GM21576 (cell line): ENCODE data around the gene RSPH10B.
A peak's percentile ranks its signal among the peaks of the same experiment; 100 is the strongest.
"Not testable (repeated sequence)": the region's sequence is repeated elsewhere in the genome, so short reads cannot be mapped to it uniquely, and the experiment has no call there.

Experiments
- ATAC-seq: cut with Tn5 transposase; IDR thresholded peaks from one replicate; pipeline ENCODE4 v1.9.1; 2021; ENCODE audit warnings: mild to moderate bottlenecking, moderate library complexity; ENCODE audit not compliant: unreplicated experiment

The RSPH10B gene

DNA sequence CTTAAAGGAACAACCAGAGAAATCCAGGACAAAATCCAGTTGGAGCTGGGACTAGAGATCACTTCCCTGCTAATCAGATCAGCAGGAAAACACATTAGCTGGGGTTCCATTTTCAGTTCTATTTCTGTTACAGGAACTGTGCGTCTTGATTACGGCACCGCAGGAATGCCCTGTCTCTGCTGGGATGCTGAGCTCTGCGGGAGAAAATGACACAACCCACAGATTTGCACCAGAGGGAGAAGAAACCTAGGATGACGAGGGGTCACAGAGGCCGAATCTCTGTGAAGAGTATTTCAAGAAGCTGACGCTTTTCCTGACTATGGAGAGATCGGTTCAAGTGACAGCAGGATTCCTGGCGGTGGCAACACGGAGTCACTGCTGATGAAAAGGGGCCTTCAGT is 40.2 kb downstream of the RSPH10B start:
- not testable (repeated sequence) for ATAC-seq

DNA sequence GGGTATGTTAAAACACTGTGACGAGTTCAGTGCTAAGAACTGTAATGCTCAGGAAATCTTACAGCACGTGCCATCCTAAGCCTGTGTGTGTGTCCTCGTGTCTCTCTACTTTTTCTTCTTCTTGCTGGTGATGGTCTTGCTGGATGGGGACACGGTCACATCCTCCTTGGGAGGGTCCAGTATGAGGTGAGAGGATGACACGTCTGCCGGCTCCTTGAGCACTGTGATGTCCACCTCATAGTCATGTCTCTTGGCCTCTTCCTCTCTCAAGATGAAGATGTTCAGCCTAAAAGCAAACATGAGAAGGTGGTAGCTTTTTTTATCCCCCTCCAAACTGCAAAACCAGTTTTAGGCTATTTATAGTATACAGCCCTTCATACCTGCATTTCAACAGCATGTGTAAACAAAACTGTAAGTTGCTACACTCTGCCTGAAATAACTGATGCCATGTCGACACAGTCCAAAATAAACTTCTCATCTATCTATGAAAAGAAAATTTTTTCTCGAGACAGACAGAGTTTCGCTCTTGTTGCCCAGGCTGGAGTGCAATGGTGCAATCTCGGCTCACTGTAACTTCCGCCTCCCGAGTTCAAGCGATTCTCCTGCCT is 44.1 kb downstream of the RSPH10B start:
- not testable (repeated sequence) for ATAC-seq

GRCh38 chr7:5924630-5925029 is 45.9 kb downstream of the RSPH10B start:
- not testable (repeated sequence) for ATAC-seq

GRCh38 chr7:5924180-5924579 is 46.3 kb downstream of the RSPH10B start:
- ATAC-seq, result not testable (repeated sequence)

- ATAC-seq, result not testable (repeated sequence)
These were observed 54.0 kb downstream of the RSPH10B start for GRCh38 chr7:5916529-5916928.

DNA sequence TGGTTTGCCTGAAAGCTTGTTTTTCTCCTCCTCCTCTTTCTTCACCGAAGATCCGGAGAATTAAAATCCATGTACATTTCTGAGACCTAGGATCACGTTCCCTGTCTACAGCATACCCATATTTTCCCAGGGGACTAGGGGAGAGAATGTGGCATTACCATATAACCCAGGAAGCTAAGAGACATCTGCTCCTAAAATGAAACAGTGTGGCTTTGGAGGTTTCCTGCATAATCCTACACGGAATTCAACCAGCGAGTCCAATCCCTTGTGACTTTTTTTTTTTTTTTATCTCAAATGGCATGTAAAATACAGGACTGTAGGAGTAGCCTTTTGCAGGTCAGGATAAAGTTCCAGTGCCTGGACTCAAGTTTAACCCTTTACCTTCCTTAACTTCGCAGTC is 61.7 kb downstream of the RSPH10B start:
- ATAC-seq, result not testable (repeated sequence)

DNA sequence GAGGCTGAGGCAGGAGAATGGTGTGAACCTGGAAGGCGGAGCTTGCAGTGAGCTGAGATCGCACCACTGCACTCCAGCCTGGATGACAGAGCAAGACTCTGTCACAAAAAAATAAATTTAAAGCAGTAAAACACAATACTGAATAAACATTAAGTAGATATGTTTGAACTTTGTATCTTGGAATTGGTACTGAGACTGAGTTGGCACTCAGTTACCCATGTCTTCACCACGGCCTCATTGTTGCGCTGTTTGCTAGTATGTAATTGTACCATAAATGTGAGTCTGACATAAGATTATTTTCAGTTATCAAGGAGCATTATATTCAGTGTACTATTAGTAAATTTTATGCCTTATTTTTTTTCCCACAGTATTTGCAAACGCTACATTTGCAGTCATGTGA is 65.8 kb downstream of the RSPH10B start:
- not testable (repeated sequence) for ATAC-seq

DNA sequence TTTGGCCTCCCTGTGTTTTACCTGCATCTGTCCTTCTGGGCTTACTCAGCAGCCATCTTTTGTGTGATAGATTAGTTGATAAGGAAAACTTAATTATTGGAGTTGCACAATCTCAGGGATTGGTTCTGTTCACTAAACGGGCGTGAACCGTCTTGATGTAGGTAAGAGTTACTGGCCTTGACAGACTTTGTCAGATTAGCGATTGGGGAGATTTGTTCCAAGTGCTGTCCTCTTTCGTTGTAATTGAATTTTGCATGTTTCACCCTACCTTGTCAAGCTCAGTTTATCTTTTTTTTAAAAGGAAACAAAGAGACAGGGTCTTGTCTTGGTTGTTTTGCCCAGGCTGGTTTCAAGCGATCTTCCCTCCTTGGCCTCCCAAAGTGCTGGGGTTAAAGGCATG is 67.5 kb downstream of the RSPH10B start:
- ATAC-seq, result not testable (repeated sequence)

DNA sequence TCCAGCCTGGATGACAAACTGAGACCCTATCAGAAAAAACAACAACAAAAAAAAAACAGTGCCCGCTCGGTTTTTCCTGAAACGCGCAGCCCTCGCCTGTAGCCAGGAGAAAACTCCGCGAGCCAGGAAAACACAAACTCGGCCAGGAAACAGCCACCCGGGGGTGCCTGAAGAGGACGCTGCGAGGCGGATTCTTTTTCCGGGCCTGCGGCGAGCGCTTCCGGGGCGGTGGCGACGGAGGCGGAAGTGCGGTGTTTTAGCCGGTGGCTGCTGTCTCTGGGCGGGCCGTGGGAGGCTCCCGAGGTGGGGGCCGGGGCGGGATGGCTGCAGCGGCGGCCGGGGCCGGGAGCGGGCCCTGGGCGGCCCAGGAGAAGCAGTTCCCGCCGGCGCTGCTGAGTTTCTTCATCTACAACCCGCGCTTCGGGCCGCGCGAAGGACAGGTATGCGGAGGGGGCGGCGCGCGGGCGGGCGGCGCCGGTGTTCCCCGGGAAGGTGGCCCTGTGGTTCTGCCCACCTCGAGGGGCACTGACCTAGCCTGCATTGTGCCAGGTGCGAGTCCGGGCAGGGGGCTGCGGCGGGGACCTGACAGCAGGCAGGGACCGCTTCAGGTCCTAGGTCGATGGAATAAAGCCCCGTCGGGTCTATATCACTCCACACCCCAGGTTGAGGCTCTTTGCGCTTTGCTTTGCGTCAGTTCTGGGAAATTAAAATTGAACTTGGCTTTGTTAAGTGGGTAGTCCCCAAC is 71.8 kb downstream of the RSPH10B start, which contains the start of gene CCZ1:
TSS of gene CCZ1 (plus strand) at position 254 of the 745 bp plus-strand sequence. CDS start at position 321, 67 bp downstream.
- peak; percentile 94 for ATAC-seq

GRCh38 chr7:5897369-5897919 is 73.0 kb downstream of the RSPH10B start:
- not testable (repeated sequence) for ATAC-seq

- ATAC-seq, result no peak
These were observed 78.0 kb downstream of the RSPH10B start for GRCh38 chr7:5892498-5892897.

GRCh38 chr7:5890244-5890643 is 80.2 kb downstream of the RSPH10B start:
- ATAC-seq, result not testable (repeated sequence)

GRCh38 chr7:5888021-5888420 is 82.5 kb downstream of the RSPH10B start:
- not testable (repeated sequence) for ATAC-seq

DNA sequence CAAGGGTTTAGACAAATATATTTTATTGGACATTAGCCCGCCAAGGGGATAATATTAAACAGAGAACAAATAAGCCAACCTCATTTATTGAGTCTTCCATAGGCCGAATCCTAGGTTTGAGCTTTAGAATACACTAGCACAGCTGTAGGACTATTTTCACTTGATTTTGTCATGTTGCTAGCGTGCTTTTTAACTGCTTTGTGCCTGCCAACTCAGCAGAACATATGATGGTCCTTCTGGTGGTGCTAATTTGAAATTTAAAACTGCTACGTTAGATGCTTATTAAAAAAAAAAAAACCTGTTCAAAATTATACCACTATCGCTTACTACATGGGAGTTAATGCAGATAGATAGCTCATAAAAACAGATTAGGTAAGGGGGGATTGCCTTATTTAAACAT is 86.1 kb downstream of the RSPH10B start:
- ATAC-seq, result not testable (repeated sequence)

- ATAC-seq, result not testable (repeated sequence)
These were observed 90.4 kb downstream of the RSPH10B start for GRCh38 chr7:5880106-5880505.

DNA sequence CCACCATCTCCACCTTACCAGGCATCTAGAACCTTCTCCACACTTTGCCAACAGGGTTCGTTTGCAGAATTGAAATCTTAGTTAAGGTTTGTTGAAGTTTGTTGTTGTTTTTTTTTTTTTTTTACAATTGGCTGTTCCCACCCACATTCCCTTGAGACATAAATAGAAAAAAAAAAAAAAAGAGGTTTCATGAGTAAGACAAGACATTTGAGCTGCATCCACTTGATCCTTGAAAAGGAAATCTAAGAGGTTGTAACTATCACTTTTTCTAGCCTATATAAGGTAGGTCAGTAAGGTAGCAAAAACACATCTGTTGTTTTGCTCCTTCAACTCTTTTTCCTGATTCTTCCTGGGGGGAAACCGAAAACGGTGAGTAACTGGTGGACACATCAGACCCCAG is 90.9 kb downstream of the RSPH10B start:
- not testable (repeated sequence) for ATAC-seq
